OCI-LY3 (cell line): ENCODE data around the gene TANC1.

ENCODE experiments used
- H2AFZ ChIP-seq: fragments of 200-600, 300-600 bp; shearing (Covaris generic); 2 replicates; pipeline ENCODE4 v1.6.0; 2014; ENCODE audit warnings: antibody characterized with exemption, low read depth, low read length
- H3K27ac ChIP-seq: fragments of 200-600, 300-600 bp; sonication (generic); 2 replicates; pipeline ENCODE4 v1.5.1; 2014; ENCODE audit warnings: mild to moderate bottlenecking, low read length, moderate library complexity, mixed read lengths
- H3K27me3 ChIP-seq: fragments of 200-600, 300-600 bp; sonication (generic); 2 replicates; pipeline ENCODE4 v1.6.1; 2014; ENCODE audit warnings: low read depth, low read length, mixed read lengths
- H3K36me3 ChIP-seq: fragments of 200-600, 300-600 bp; sonication (generic); replicated peaks from 2 replicates; pipeline ENCODE3; 2014; ENCODE audit warnings: low read depth, low read length, mixed read lengths
- H3K4me1 ChIP-seq: fragments of 300-600, 200-600 bp; sonication (generic); 2 replicates; pipeline ENCODE4 v1.6.1; 2014; ENCODE audit warnings: low read length, mixed read lengths
- H3K4me2 ChIP-seq: fragments of 200-600, 300-600 bp; sonication (generic); 2 replicates; pipeline ENCODE4 v1.6.1; 2014; ENCODE audit warnings: low read length, mixed read lengths
- H3K4me3 ChIP-seq: fragments of 300-600, 200-600 bp; sonication (generic); 2 replicates; pipeline ENCODE4 v1.5.1; 2014; ENCODE audit warnings: antibody characterized with exemption, mild to moderate bottlenecking, low read length, moderate library complexity
- H3K79me2 ChIP-seq: fragments of 300-600, 200-600 bp; shearing (Covaris generic); 2 replicates; pipeline ENCODE4 v1.6.1; 2014; ENCODE audit warnings: mild to moderate bottlenecking, low read length, mixed read lengths
- H3K9ac ChIP-seq: fragments of 300-600, 200-600 bp; shearing (Covaris generic); 2 replicates; pipeline ENCODE4 v1.6.0; 2014; ENCODE audit warnings: mild to moderate bottlenecking, low read length, moderate library complexity
- H3K9me3 ChIP-seq: fragments of 200-600, 300-600 bp; shearing (Covaris generic); 2 replicates; pipeline ENCODE4 v1.6.1; 2014; ENCODE audit warnings: low read length, mixed read lengths; ENCODE audit not compliant: insufficient read depth
- H4K20me1 ChIP-seq: fragments of 200-600, 300-600 bp; sonication (generic); 2 replicates; pipeline ENCODE4 v1.6.1; 2016; ENCODE audit warnings: low read length, mixed read lengths; ENCODE audit not compliant: insufficient read depth
- EZH2phosphoT487 ChIP-seq: fragments of 200-600 bp; shearing (Covaris generic); IDR thresholded peaks from 2 replicates; pipeline ENCODE4 v1.6.1; 2018; ENCODE audit warnings: antibody characterized with exemption, mixed run types, low read depth
- TF ChIP-seq, protein P1 (sequence below): fragments of 200-600, 300-600 bp; sonication (generic); IDR thresholded peaks from 2 replicates; pipeline ENCODE4 v1.5.1; 2014; ENCODE audit warnings: antibody characterized with exemption, low read length, low read depth

Gene TANC1

DNA sequence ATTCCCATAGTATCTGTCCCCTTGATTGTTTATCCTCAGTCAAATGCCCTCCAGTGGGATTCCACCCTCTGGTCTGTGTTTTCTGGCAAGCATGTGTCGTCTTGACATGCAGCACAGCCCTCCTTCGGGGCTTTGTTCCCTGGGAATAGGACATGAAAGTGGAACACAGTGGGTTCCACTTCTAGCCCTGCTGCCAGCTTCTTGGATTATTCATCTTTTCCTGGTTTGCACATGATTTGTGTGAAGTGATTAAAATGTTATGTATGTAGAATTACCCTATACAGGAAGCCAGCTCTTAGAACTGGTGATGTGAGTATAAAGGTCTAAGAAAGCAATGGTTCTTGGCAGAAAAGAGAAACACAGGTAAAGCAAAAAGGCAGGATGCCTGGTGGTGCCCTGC lies 142.3 kb downstream of the TANC1 start:
- Histone ChIP-seq H2AFZ (no peak overlapping the region), H3K9me3 (no peaks in the 10 kb centered on the region), H3K4me1 (no peaks in the 10 kb centered on the region), H3K4me3 (no peak overlapping the region), H3K4me2 (no peak overlapping the region), H3K36me3 (no peaks in the 10 kb centered on the region), H3K9ac (no peak overlapping the region), H3K79me2 (no peaks in the 10 kb centered on the region), H4K20me1 (no peaks in the 10 kb centered on the region), H3K27me3 (no peaks in the 10 kb centered on the region; the same call in 1 of the 2 replicates), H3K27ac (no peak overlapping the region)
- TF ChIP-seq, protein P1, sequence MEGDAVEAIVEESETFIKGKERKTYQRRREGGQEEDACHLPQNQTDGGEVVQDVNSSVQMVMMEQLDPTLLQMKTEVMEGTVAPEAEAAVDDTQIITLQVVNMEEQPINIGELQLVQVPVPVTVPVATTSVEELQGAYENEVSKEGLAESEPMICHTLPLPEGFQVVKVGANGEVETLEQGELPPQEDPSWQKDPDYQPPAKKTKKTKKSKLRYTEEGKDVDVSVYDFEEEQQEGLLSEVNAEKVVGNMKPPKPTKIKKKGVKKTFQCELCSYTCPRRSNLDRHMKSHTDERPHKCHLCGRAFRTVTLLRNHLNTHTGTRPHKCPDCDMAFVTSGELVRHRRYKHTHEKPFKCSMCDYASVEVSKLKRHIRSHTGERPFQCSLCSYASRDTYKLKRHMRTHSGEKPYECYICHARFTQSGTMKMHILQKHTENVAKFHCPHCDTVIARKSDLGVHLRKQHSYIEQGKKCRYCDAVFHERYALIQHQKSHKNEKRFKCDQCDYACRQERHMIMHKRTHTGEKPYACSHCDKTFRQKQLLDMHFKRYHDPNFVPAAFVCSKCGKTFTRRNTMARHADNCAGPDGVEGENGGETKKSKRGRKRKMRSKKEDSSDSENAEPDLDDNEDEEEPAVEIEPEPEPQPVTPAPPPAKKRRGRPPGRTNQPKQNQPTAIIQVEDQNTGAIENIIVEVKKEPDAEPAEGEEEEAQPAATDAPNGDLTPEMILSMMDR: no peak
- TF ChIP-seq EZH2phosphoT487: no peak

DNA sequence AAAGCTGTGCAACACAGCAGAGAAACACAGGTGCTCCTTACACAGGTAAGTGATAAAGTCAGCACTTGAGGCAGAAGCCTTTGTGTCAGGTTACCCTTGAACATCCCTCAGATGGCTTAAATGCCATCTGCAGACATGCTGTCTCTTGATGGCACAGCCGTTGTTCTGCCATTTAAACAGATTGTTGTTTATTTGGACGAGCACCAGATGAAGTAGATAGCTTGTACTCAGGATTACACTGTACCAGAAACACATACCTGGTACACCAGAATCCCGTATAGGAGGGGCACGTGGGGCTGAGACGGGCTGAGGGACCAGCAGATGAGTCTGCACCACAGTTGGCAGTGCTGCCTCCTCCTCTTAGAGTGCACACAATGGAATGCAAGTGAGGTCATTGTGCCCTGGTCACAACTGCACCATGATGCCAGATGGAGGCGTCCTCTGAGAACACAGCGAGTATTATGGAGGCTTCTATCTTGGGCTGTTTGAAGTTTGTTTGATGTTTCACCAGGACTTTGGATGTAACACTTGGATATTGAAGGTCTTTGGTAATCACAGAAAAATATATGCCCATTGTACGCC lies 143.0 kb downstream of the TANC1 start:
- Histone ChIP-seq H3K79me2 (no peaks in the 10 kb centered on the region), H3K9ac (no peak overlapping the region), H3K4me1 (no peaks in the 10 kb centered on the region), H3K9me3 (no peaks in the 10 kb centered on the region), H3K36me3 (no peaks in the 10 kb centered on the region), H3K4me2 (no peak overlapping the region), H3K4me3 (no peak overlapping the region), H4K20me1 (no peaks in the 10 kb centered on the region), H3K27ac (no peak overlapping the region), H2AFZ (no peak overlapping the region), H3K27me3 (no peaks in the 10 kb centered on the region; the same call in 1 of the 2 replicates)
- no peak for TF ChIP-seq EZH2phosphoT487
- TF ChIP-seq, protein P1: no peak

DNA sequence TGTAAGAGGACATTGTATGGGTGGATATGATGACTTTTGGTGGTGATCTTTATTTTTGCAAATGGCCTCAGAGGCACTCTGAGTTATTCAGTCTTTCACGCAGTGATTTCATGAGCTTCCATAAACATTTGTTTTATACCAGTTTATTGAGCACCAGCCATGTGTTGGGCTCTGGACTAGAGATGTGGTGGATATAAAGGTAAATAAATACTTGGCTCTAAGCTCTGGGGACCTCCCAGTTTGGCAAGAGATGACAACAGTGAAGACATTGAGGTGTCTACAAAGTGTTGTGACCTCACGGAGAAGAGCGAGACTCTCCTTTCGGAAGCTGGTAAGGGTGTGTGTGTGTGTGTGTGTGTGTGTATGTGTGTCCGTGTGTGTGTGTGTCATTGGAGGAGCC lies 146.4 kb downstream of the TANC1 start:
- no peaks in the 10 kb centered on the region for H4K20me1 ChIP-seq
- no peak overlapping the region for H3K4me3 ChIP-seq
- no peaks in the 10 kb centered on the region for H3K79me2 ChIP-seq
- H3K4me2 ChIP-seq: no peak overlapping the region
- H3K27ac ChIP-seq: no peak overlapping the region
- no peak overlapping the region for H2AFZ ChIP-seq
- H3K36me3 ChIP-seq: no peaks in the 10 kb centered on the region
- no peak overlapping the region for H3K9ac ChIP-seq
- no peaks in the 10 kb centered on the region; the same call in 1 of the 2 replicates for H3K27me3 ChIP-seq
- no peaks in the 10 kb centered on the region for H3K4me1 ChIP-seq
- TF ChIP-seq, protein P1: no peak
- TF ChIP-seq EZH2phosphoT487: no peak
- H3K9me3 ChIP-seq: no peaks in the 10 kb centered on the region

DNA sequence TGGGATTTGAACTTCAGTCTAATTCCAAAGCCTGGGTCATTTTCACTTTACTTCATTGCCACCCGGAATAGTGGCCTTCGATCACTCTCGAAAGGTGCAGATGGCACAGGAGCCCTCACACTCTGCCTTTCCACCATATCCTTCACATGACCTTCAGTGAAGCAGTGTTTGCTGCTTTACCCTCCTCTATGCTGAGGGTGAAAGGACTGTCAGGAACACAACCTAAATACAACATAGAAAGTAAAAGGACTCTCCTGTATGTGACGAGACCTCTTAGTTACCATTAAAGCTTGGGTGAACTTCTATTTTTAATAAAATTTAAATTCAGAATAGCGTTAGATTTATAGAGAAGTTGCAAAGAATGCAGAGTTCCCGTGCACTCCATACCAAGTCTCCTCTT lies 148.5 kb downstream of the TANC1 start:
- H2AFZ ChIP-seq: no peak overlapping the region

More for the DNA sequence above, 148.5 kb downstream of the TANC1 start:
- no peak overlapping the region for H3K4me3 ChIP-seq
- no peaks in the 10 kb centered on the region for H3K79me2 ChIP-seq
- TF ChIP-seq, protein P1: no peak
- no peak for TF ChIP-seq EZH2phosphoT487
- H3K9ac ChIP-seq: no peak overlapping the region
- no peaks in the 10 kb centered on the region; the same call in 1 of the 2 replicates for H3K27me3 ChIP-seq
- no peak overlapping the region for H3K4me2 ChIP-seq
- no peaks in the 10 kb centered on the region for H4K20me1 ChIP-seq
- H3K4me1 ChIP-seq: no peaks in the 10 kb centered on the region
- no peaks in the 10 kb centered on the region for H3K9me3 ChIP-seq
- H3K27ac ChIP-seq: no peak overlapping the region
- no peaks in the 10 kb centered on the region for H3K36me3 ChIP-seq
